SK-N-DZ (cell line): ENCODE results near the gene ADAMTS17.

Source experiments
- DNase-seq: peaks from one replicate; pipeline ENCODE4 v3.0.0-alpha.2; 2015; ENCODE audit warnings: low spot score

ADAMTS17 gene

GRCh38 chr15:100250176-100250800 lies 91.5 kb downstream of the ADAMTS17 start:
- DNase-seq, result no peak

DNA sequence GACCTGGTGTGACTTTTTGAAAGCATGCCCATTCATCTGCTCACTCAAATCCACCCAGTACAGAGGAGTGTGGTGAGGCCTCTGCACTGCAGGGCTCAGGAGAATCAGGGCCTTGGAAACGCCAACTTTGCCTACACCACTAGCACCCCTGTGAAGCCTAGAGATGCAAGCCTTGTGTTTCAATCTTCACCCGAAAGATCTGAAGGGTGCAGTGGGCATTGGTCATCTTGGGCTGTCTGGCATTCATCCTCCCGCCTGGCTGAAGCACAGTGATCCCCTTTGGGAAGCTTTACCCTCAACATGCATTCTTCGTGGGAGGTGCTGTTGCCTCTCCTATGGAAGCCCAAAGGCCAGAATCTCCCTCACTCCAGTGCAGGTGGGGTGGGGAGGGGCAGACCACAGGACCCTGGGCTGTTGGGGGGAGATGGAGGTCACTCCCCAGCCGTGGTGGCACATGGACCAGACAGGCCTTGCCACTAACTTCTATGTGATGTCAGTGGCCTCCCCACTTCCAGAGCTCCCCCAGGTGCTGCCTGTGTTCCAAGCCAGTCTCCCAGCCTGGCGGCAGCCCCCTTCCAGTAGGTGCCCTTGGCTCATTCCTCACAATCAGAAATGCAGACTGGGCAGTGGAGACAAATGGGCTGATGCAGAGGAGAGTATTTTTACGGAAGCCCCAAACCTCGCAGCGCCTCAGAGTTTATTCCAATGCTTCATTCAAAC lies 92.5 kb downstream of the ADAMTS17 start:
- no peak for DNase-seq

DNA sequence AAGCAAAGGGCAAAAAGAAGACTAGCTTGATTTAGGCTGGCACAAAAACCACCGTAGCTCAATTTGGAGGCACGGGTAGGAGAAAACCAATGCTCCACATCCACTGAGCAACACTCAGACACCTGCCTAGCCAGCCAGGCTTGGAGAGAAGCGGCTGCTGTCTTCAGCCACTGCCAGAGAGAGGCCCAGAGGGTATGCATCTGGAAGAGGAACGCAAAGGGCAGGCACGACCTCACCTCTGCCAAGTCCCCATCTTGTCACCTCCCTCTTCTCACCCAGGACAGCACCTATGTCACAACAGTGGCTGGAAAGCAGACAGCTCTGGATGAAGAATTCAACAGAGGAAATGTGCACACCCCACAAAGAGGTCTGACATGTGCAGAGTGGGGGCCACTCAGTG lies 93.5 kb downstream of the ADAMTS17 start:
- DNase-seq, result no peak

DNA sequence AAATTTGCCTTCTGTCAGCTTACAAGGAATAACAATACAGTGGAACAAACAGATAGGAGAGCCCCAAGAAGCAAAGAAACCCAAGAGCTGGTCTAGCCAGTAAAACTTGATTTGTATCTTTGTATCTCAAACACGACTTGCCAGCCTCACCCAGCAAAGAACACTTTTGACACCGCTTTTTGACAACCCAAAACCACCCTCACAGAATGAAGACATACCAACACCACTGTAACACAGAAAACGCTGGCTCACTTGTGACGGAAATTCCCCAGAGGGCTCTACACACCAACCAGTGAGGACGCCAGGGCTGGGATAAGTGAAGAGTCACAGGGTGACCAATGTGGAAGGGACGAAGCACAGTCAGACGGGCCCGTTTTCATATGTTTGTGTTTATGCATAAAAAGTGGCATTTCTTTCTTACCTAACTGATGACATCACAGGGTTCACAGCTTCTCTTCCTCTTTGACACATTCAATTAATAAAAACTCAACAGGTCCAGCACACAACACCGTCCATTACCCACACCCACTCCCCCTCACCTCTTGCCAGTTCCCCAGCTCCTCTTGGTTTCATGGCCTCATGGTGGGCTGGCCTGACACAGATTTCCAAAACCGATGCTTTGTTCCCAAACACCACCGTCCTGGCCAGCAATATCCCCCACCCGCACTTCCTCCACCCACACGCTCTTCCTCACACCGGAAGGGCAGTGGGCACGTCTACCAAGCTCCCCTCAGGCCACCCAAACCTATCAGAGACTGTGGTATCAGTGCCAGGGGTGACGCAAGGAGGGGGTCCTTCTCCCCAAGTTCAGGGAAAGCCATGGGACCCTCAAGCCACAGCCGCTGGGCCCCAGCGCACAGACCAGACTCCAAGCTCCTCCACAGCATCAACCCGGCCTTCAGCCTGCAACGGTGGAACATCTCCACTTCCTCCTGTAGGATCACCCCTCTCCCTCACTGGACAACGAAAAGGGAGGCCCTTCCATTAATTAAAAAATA lies 94.2 kb downstream of the ADAMTS17 start:
- DNase-seq, result no peak

DNA sequence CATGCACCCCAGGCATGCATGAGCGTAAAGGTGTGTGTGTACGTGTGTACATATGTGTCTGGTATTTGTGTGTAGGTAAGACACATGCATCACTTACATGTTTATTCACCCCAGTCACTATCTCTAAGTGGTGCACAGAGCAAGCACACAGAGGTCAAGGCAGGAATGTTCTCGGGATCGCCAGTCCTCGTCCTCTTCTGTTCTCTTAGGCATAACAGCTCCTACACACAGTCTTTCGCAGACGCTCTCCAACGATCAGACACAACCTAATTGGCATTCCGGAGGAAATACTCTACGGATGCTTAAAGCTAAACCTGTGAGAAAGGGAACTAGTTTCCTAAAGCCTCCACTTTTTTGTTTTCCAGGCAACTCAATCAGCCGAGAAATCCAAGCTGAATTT lies 95.9 kb downstream of the ADAMTS17 start:
- no peak for DNase-seq

DNA sequence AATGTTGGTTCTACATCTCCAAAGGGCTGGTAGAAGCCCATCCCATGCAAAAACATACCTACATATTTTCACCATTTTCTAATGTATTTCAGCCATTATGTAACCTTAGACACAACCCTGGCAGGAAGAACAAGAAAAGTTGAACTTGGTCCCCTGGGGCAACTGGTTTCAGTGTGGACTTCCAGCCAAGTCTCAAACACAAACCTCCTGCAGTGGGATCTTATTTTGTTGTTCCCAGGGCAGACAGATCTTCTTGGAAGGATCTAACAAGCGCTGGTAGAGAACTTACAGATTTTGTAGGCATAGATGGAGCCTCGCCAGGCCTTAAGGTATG lies 96.3 kb downstream of the ADAMTS17 start:
- no peak for DNase-seq

- no peak for DNase-seq
Measured at GRCh38 chr15:100244796-100245486, 96.8 kb downstream of the ADAMTS17 start.

DNA sequence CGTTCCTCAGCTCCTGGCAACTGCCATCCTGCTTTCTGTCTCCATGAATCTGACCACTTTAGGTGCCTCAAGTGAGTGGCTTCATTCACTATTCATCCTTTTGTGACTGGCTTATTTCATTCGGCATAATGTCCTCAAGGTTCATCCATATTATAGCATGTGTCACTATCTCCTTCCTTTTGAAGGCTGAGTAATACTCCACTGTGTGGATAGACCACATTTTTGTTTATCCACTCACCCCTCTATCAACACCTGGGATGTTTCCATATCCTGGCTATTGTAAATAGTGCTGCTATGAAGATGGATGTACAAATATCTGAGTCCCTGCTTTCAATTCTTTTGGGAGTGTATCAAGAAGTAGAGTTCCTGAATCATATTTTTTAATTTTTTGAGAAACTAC lies 98.8 kb downstream of the ADAMTS17 start:
- DNase-seq, result no peak

DNA sequence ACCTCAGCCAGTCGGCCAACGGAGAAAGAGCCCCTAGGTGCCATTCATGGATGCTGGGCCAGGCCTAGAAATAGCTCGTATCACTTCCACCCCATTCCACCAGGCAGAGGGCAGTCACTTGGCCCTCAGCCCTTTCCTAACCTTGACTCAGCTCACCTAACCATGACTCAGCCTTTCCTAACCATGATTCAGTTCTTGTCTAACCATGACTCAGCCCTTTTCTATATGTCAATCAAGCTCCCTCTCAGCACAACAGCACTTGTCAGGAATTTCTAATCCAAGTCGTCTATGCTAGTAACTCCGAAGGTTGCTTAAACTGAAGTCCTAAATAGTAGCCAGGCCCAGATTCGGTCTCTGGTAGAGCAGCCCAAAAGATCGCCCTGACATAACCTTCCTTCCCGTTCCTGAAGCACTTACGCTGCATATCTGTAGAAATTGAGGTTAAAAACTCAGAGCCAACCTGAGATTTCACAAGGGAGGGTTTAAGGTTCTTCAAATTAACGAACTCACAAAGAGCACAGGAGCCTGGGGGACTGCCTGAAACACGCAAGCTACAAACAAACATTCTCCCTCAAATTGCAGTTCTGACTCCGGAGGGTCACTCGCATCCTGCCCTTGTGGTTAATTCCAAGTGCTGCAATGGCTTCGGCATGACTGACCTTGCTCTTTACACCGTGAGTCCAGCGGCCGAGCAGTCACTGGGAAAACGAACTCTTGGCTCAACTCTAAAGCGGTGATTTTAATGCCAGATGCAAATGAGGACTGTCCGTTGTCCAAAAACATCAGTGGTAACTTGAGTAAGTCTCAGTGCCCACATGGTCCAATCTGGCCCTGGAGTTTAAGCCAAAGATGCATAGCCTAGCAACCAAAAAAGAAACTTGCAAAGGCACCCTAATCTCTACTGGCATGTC lies 99.9 kb downstream of the ADAMTS17 start:
- peak; percentile 20 for DNase-seq

DNA sequence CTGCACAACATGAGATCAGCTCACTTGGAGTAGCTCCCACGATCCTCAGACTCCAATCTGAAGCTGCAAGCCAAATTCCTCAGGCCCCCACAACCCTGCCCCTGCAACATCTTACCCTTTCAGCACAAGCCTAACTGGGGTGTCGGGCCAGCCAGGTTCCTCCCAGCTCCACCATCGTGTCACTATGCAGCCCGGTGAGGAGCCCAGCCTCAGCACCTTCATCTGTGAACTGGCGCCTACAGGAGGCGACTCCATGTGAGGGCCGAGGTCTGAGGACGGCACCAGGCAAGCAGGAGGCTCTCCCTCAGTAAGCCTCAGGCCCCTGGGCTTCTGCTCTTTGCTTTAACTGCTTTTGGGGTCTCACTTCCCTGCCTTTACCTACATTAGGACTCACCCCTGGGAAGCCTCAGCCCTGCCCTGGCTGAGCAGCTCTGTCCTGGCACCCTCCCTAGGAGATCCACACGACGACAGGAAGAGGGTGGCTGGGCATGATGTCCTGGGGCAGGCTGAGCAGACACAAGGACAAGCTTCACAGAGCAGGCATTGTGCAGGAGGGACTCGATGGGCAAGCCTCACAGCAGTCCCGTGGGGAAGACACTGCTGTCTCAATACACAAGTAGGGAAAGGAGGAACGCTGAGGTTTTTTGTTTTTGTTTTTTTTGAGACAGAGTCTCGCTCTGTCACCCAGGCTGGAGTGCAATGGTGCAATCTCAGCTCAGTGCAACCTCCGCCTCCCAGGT lies 104.6 kb downstream of the ADAMTS17 start:
- no peak for DNase-seq

GRCh38 chr15:100235030-100235617 lies 106.7 kb downstream of the ADAMTS17 start:
- DNase-seq, result no peak

- DNase-seq, result no peak
Measured at GRCh38 chr15:100234158-100235029, 107.4 kb downstream of the ADAMTS17 start.

DNA sequence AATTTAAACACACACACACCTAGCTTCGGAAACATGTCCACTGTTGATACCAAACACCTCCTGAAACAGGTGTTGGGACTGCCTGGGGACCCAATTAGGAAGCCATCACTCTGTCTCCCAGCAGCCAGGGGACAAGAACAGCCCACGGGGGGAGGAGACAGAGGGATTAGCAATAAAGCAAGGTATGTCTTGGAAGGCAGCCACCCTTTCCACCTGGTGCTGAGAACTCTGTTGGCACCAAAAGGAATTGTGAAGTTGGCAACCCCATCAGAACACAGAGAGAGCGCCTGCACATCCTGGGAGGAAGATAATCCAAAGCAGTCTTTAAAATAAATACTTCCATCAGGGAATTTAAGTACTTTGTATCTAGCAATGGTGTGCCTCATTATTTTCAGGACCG lies 111.0 kb downstream of the ADAMTS17 start:
- no peak for DNase-seq

- no peak for DNase-seq
Measured at GRCh38 chr15:100229181-100230163, 112.3 kb downstream of the ADAMTS17 start.

GRCh38 chr15:100227781-100228180 lies 114.0 kb downstream of the ADAMTS17 start:
- DNase-seq, result no peak

DNA sequence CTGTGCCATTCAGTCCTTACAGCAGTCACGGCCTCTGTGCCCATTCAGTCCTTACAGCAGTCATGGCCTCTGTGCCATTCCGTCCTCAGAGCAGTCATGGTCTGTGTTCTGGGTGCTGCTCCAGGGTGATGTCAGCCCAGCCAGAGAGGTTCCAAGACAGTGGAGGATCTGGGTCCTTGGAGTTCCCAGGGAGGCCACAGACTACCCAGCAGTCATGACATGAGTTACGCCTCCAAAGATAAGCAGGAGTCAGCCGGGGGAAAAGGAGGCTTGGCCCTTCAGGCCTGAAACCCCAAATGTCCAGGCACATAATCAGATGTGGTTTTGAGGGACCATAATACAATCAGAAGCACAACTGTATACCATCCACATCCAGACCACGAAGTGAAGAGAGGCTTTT lies 115.7 kb downstream of the ADAMTS17 start:
- no peak for DNase-seq
